ENCODE data around the gene OTOA. TPM values are rescaled to one million over a fixed set of nuclear protein-coding genes. Genes with fewer than 3 reads are reported as not detected.
"Not testable (repeated sequence)": the region's sequence is repeated elsewhere in the genome, so short reads cannot be mapped to it uniquely, and the experiment has no call there.

Gene OTOA
- total and polyA plus RNA-seq, 9 donors = 0.04 to 0.47 (median 0.15) TPM; not detected in 4

DNA sequence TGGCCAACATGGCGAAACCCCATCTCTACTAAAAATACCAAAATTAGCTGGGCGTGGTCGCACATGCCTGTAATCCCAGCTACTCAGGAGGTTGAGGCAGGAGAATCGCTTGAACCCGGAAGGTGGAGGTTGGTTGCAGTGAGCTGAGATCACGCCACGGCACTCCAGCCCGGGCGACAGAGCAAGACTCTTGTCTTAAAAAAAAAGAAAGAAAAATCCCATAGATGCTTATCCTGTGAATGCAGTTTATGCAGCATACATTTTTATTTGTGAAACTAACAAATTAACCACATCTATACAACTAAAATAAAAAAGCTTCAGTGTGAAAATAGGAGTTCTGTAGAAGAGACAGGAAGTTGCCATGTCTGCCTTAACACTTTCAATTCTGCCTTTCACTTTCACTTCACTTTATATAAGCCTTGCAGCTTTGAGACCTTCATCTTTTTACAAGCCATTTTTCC is 18.5 kb upstream of the OTOA start:
- 45 to 59% (median 55%) methylated on average over 9 of the region's 9 CpGs for WGBS, 3 donors
- no peaks in the 10 kb centered on the region for H3K27me3 ChIP-seq
- no peak for DNase-seq
- H3K27ac ChIP-seq = peak overlapping the region in 1 of 2 donors; percentile 63
- peak overlapping the region; percentile 2 for H3K4me3 ChIP-seq
- intact Hi-C loops (cut with DNase I) = no loop called here
- H3K9me3 ChIP-seq = no peaks in the 10 kb centered on the region
- peaks cover 10% of the 10 kb centered on the region for H3K4me1 ChIP-seq (ENCODE audit: insufficient read depth)
- no peaks in the 10 kb centered on the region for H3K36me3 ChIP-seq
- TF ChIP-seq EP300 (IDR thresholded peaks at IDR 0.05) (no peak), POLR2A (IDR thresholded peaks at IDR 0.05) (no peak)
- TF ChIP-seq, protein P1, sequence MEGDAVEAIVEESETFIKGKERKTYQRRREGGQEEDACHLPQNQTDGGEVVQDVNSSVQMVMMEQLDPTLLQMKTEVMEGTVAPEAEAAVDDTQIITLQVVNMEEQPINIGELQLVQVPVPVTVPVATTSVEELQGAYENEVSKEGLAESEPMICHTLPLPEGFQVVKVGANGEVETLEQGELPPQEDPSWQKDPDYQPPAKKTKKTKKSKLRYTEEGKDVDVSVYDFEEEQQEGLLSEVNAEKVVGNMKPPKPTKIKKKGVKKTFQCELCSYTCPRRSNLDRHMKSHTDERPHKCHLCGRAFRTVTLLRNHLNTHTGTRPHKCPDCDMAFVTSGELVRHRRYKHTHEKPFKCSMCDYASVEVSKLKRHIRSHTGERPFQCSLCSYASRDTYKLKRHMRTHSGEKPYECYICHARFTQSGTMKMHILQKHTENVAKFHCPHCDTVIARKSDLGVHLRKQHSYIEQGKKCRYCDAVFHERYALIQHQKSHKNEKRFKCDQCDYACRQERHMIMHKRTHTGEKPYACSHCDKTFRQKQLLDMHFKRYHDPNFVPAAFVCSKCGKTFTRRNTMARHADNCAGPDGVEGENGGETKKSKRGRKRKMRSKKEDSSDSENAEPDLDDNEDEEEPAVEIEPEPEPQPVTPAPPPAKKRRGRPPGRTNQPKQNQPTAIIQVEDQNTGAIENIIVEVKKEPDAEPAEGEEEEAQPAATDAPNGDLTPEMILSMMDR (IDR thresholded peaks at IDR 0.05) = no peak

DNA sequence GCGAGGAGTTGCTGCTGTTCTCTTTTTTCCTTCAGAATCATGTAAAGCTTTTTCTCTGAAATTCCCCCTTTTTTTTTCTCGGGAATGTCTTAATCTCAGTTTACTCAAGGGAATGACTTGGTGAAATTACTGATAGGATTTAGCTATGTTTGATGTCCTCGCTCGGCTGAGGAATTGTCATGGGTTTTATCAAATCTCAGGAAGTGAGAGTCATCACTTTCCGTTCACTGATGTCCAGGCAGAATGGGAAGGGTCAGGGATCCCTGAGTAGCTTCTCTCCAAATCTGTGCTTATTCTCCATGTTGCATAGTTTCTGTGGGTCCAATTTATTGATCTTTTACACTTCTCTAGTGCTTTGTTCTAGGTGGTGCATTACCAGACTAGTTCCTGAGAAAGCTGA is 17.7 kb upstream of the OTOA start:
- Histone ChIP-seq H3K36me3 (no peaks in the 10 kb centered on the region), H3K4me3 (no peak overlapping the region), H3K27me3 (no peaks in the 10 kb centered on the region), H3K27ac (peak overlapping the region in 1 of 2 donors; percentile 63), H3K4me1 (ENCODE audit: insufficient read depth) (peaks cover 10% of the 10 kb centered on the region), H3K9me3 (no peaks in the 10 kb centered on the region)
- no peak for DNase-seq
- 46 to 74% (median 58%) methylated on average over 5 of the region's 5 CpGs for WGBS, 3 donors
- TF ChIP-seq, protein P1 (IDR thresholded peaks at IDR 0.05) = no peak
- TF ChIP-seq POLR2A (IDR thresholded peaks at IDR 0.05) = no peak
- TF ChIP-seq EP300 (IDR thresholded peaks at IDR 0.05) = no peak
- intact Hi-C loops (cut with DNase I) = no loop called here

DNA sequence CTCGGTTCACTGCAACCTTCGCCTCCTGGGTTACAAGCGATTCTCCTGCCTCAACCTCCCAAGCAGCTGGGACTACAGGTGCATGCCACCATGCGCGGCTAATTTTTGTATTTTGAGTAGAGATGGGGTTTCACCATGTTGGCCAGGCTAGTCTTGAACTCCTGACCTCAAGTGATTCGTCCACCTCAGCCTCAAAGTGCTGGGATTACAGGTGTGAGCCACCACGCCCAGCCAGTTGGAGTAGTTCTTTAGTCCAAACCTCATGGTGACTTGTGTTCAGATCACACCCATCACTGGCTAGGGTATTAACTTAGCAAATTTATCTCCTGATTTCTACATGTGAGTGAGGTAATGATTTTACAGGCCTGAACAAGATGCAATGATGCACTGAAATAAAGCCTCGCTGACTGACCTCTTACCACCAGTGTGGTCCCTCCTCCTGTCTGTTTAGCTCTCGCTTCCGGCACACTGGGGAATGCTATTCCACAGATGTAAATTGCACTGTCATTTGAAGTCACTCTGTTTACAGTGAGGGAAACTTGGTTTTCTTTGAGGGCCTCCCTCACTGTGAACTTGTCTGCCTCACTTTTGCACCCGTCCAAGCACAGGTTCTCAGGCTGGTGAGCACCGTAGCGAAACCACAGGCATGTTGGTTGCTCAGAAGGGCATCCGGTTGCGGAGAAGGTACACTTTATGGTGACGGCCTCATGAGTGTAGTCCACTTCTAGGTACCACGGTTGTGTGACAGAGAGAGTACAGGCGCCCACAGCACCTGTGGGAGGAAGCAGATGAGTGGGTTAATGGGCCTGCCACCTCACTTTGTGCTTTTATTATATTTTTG is 16.8 kb upstream of the OTOA start:
- no peaks in the 10 kb centered on the region for H3K9me3 ChIP-seq
- no peaks in the 10 kb centered on the region for H3K36me3 ChIP-seq
- 91 to 97% (median 96%) methylated on average over 18 of the region's 18 CpGs for WGBS, 3 donors
- peaks cover 10% of the 10 kb centered on the region for H3K4me1 ChIP-seq (ENCODE audit: insufficient read depth)
- intact Hi-C loops (cut with DNase I) = no loop called here
- DNase-seq = no peak
- peak overlapping the region in 1 of 2 donors; percentile 63 for H3K27ac ChIP-seq
- no peak for TF ChIP-seq POLR2A (IDR thresholded peaks at IDR 0.05)
- TF ChIP-seq EP300 (IDR thresholded peaks at IDR 0.05) = no peak
- TF ChIP-seq, protein P1 (IDR thresholded peaks at IDR 0.05) = no peak
- H3K27me3 ChIP-seq = no peaks in the 10 kb centered on the region
- H3K4me3 ChIP-seq = no peak overlapping the region

DNA sequence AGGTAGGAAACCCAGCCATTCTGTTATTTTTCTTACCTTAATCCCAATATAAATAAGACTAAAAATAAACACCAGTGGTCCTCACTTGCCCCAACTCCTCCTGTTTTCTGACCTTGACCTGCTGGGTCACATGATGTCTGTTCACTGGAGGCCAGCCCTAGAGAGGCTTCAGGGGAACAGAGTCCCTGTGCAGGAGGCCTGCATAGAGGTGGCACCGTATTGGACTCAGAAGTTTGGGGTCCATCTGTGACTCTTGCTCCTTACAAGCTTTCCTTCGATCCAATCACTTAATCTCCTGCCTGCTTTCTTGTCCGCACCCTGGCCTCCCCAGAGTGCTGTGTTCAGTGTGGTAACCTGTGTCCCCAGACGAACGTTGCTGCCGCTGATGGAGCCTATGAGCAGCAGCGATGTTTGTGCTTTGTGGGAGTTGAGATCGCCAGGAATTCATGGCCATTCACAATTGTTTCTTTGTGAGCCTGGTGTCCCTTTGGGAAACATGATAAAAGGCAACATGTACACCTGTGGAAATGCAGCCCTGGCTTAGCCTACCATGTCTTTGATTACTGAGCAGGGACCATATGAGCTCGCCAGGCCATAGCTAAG is 16.1 kb upstream of the OTOA start:
- WGBS, 3 donors = 89 to 91% (median 90%) methylated on average over 9 of the region's 9 CpGs
- TF ChIP-seq, protein P1 (IDR thresholded peaks at IDR 0.05) = no peak
- TF ChIP-seq POLR2A (IDR thresholded peaks at IDR 0.05) = no peak
- no peak for TF ChIP-seq EP300 (IDR thresholded peaks at IDR 0.05)
- intact Hi-C loops (cut with DNase I) = no loop called here

DNA sequence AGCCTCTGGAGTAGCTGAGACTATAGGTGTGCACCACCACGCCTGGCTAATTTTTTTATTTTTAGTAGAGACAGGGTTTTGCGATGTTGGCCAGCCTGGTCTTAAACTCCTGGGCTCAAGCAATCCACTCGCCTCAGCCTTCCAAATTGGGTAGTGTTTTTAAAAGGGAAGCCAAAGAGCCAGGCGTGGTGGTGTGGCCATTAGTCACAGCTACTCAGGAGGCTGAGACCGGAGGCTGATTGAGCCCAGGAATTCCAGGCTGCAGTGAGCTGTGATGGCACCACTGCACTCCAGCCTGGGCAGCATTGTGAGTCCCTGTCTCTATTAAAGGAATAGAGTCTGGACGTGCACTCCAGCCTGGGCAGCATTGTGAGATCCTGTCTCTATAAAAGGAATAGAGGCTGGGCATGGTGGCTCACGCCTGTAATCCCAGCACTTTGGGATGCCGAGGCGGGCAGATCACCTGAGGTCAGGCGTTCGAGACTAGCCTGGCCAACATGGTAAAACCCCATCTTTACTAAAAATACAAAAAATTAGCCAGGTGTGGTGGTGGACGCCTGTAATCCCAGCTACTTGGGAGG is 13.9 kb upstream of the OTOA start:
- not testable (repeated sequence) for H3K27ac ChIP-seq, H3K27me3 ChIP-seq, H3K4me3 ChIP-seq, DNase-seq, H3K36me3 ChIP-seq, H3K9me3 ChIP-seq
- H3K4me1 ChIP-seq (ENCODE audit: insufficient read depth) = peaks cover 10% of the 10 kb centered on the region
- intact Hi-C loops (cut with DNase I) = loop anchor here in 2 of 4 donors (10.0 kb wide), 2 partner anchors 45 to 55 kb away; no protein-coding TSS in a partner anchor
- WGBS, 3 donors = 95 to 97% (median 97%) methylated on average over 12 of the region's 12 CpGs

More for the DNA sequence above, 16.1 kb upstream of the OTOA start:
- Histone ChIP-seq H3K36me3 (no peaks in the 10 kb centered on the region), H3K4me1 (ENCODE audit: insufficient read depth) (peaks cover 10% of the 10 kb centered on the region), H3K27ac (no peak overlapping the region), H3K4me3 (no peak overlapping the region), H3K27me3 (no peaks in the 10 kb centered on the region), H3K9me3 (no peaks in the 10 kb centered on the region)
- DNase-seq = no peak

Measured in ovary (tissue), 9 donors.